HepG2 (cell line): ENCODE results near the gene DHRS7. TPM values are rescaled to one million over a fixed set of nuclear protein-coding genes. Genes with fewer than 3 reads are reported as not detected.

Experiments
- AKNA ChIP-seq: sonication (generic); formaldehyde crosslinking; IDR thresholded peaks from 2 replicates; pipeline ENCODE4 v1.4.0; 2020; ENCODE audit warnings: missing genetic modification reagents, borderline replicate concordance
- ASH2L ChIP-seq: fragments of 300-600, 200-600 bp; sonication (generic); IDR thresholded peaks from 2 replicates; pipeline ENCODE4 v1.7.0; 2017; ENCODE audit warnings: low read depth, mild to moderate bottlenecking, moderate library complexity, mixed read lengths, low read length; ENCODE audit not compliant: insufficient read length
- CENPT ChIP-seq: sonication (generic); formaldehyde crosslinking; IDR thresholded peaks from 2 replicates; pipeline ENCODE4 v1.8.0; 2022; ENCODE audit warnings: low read depth, mild to moderate bottlenecking, moderate library complexity, missing genetic modification reagents
- CHCHD3 ChIP-seq: sonication (generic); formaldehyde crosslinking; IDR thresholded peaks from 2 replicates; pipeline ENCODE4 v1.8.0; 2022; ENCODE audit warnings: mild to moderate bottlenecking, missing genetic modification reagents, moderate library complexity
- ESRRA ChIP-seq: sonication (generic); formaldehyde crosslinking; IDR thresholded peaks from 2 replicates; pipeline ENCODE4 v1.5.1; 2020; ENCODE audit warnings: mild to moderate bottlenecking, low read depth, missing genetic modification reagents
- HMG20B ChIP-seq: conservative IDR thresholded peaks from 2 replicates; pipeline ENCODE4 v1.6.1; 2016; ENCODE audit warnings: missing genetic modification reagents, missing compliant biosample characterization
- HNRNPL ChIP-seq: fragments of 200-400 bp; formaldehyde crosslinking; IDR thresholded peaks from 2 replicates; pipeline ENCODE4 v1.6.1; 2017; ENCODE audit warnings: mild to moderate bottlenecking, low read depth, low read length
- ISX ChIP-seq: sonication (generic); formaldehyde crosslinking; conservative IDR thresholded peaks from 2 replicates; pipeline ENCODE4 v1.5.0; 2020; ENCODE audit warnings: missing genetic modification reagents
- MEIS2 ChIP-seq: sonication (generic); formaldehyde crosslinking; IDR thresholded peaks from 2 replicates; pipeline ENCODE4 v1.9.0; 2021; ENCODE audit warnings: mild to moderate bottlenecking, missing genetic modification reagents
- RXRB ChIP-seq: IDR thresholded peaks from 2 replicates; pipeline ENCODE4 v1.6.1; 2016; ENCODE audit warnings: borderline replicate concordance, missing genetic modification reagents, missing compliant biosample characterization
- THYN1 ChIP-seq: sonication (generic); formaldehyde crosslinking; IDR thresholded peaks from 2 replicates; pipeline ENCODE4 v1.8.1; 2023; ENCODE audit warnings: low read depth, mild to moderate bottlenecking, moderate library complexity, missing genetic modification reagents, borderline replicate concordance
- ZBTB1 ChIP-seq: sonication (generic); formaldehyde crosslinking; IDR thresholded peaks from 2 replicates; pipeline ENCODE4 v1.4.0; 2020; ENCODE audit warnings: missing genetic modification reagents, borderline replicate concordance
- ZC3H13 ChIP-seq: sonication (generic); formaldehyde crosslinking; IDR thresholded peaks from 2 replicates; pipeline ENCODE4 v1.8.1; 2023; ENCODE audit warnings: mild to moderate bottlenecking, missing genetic modification reagents, moderate library complexity
- ZNF138 ChIP-seq: sonication (generic); formaldehyde crosslinking; IDR thresholded peaks from 2 replicates; pipeline ENCODE4 v1.5.0; 2020; ENCODE audit warnings: mild to moderate bottlenecking, low read depth, missing genetic modification reagents
- ZNF574 ChIP-seq: sonication (generic); formaldehyde crosslinking; IDR thresholded peaks from 2 replicates; pipeline ENCODE4 v1.4.0; 2020; ENCODE audit warnings: missing genetic modification reagents
- ZNF580 ChIP-seq: IDR thresholded peaks from 2 replicates; pipeline ENCODE4 v1.6.1; 2016; ENCODE audit warnings: low read depth, borderline replicate concordance
- ZNF605 ChIP-seq: sonication (generic); formaldehyde crosslinking; IDR thresholded peaks from 2 replicates; pipeline ENCODE4 v1.8.0; 2022; ENCODE audit warnings: mild to moderate bottlenecking, missing genetic modification reagents
- ZNF619 ChIP-seq: sonication (generic); formaldehyde crosslinking; IDR thresholded peaks from 2 replicates; pipeline ENCODE4 v1.4.0; 2020; ENCODE audit warnings: mild to moderate bottlenecking, missing genetic modification reagents
- ZNF639 ChIP-seq: conservative IDR thresholded peaks from 2 replicates; pipeline ENCODE4 v1.6.1; 2018; ENCODE audit warnings: missing genetic modification reagents
- polyA plus RNA-seq, 8 experiments: library from polyadenylated mRNA; depleted of rRNA in 3 of 8; stranded (reverse) in 7 of 8; unstranded in 1 of 8; fragments of >200 nt; fragmentation: Illumina TruSeq in 4 of 8; extraction: Trizol in 4 of 8; gene quantifications; 2 replicates each; pipeline versions ENCODE4 v1.2.1 to v1.2.3, GENCODE V29; 2011 to 2016; ENCODE audit warnings: low read depth in 4 of 8, missing spikeins in 1 of 8, mixed read lengths in 1 of 8; ENCODE audit not compliant: insufficient read depth in 1 of 8
- total RNA-seq, 5 experiments: library from RNA; depleted of rRNA; stranded (reverse); fragments of >200 nt; fragmentation: Illumina TruSeq; extraction: Trizol; gene quantifications; 2 replicates each; pipeline ENCODE4 v1.2.3, GENCODE V29; 2016; ENCODE audit warnings: low read depth in 1 of 5

Gene DHRS7
- total and polyA plus RNA-seq, 2 of the 13 experiments (the other 11 are each of a cell fraction or from before 2014, with no cell fraction given): 20.8 to 44.4 TPM

GRCh38 chr14:60164712-60165546 lies at the start of gene DHRS7 (continued):
- no peak for TF ChIP-seq CHCHD3 (CRISPR knock-in tag)
- no peak for TF ChIP-seq CENPT (CRISPR knock-in tag)
- no peak; the same call in 1 of the 2 replicates for TF ChIP-seq ZNF605
- 0 out of 2 replicates have a peak, but pooled peaks have one; percentile 11 for TF ChIP-seq RXRB
- peak; percentile 74 for TF ChIP-seq ZNF574 (CRISPR knock-in tag)
- TF ChIP-seq HNRNPL: no peak
- 0 out of 2 replicates have a peak, but pooled peaks have one; percentile 68 for TF ChIP-seq ZBTB1 (CRISPR knock-in tag)
- TF ChIP-seq ZNF619 (CRISPR knock-in tag): peak; percentile 48; the same call in 1 of the 2 replicates
- TF ChIP-seq ZNF639 (CRISPR knock-in tag): 0 out of 2 replicates have a peak, but pooled peaks have one; percentile 29
- TF ChIP-seq ASH2L: peak; percentile 57
- no peak for TF ChIP-seq ZC3H13 (CRISPR knock-in tag)
- TF ChIP-seq THYN1: no peak
- TF ChIP-seq ISX (CRISPR knock-in tag): no peak
- peak; percentile 70; the same call in 1 of the 2 replicates for TF ChIP-seq ESRRA (CRISPR knock-in tag)
- TF ChIP-seq AKNA (CRISPR knock-in tag): no peak
- peak; percentile 88; the same call in 1 of the 2 replicates for TF ChIP-seq ZNF138
- TF ChIP-seq HMG20B (CRISPR knock-in tag): no peak
- peak; percentile 26; the same call in 1 of the 2 replicates for TF ChIP-seq MEIS2 (CRISPR knock-in tag)
- peak; percentile 64; the same call in 1 of the 2 replicates for TF ChIP-seq ZNF580 (CRISPR knock-in tag)
